ENCODE results near the gene IL15RA.
"Not testable (repeated sequence)": the region's sequence is repeated elsewhere in the genome, so short reads cannot be mapped to it uniquely, and the experiment has no call there.

- not testable (repeated sequence) for TF ChIP-seq CTCF (conservative IDR thresholded peaks at IDR 0.05 in 1 of 2, IDR thresholded peaks at IDR 0.05 in 1 of 2; ENCODE audit: extremely low read depth in 1 of 2, insufficient read depth in 1 of 2, low read depth in 1 of 2, low read length in 2 of 2); EZH2 (IDR thresholded peaks at IDR 0.05; ENCODE audit: borderline replicate concordance, low read length)
These were observed 14.9 kb downstream of the IL15RA start for GRCh38 chr10:5962358-5962940.

Measured in mammary epithelial cell (primary cell).